ENCODE results near the gene PDPN.

Gene PDPN

GRCh38 chr1:13617773-13618172 lies 34.1 kb downstream of the PDPN start:
- DNase-seq (ENCODE audit: low read depth) = no peak

GRCh38 chr1:13618483-13618882 lies 34.9 kb downstream of the PDPN start:
- no peak for DNase-seq (ENCODE audit: low read depth)

- no peak for DNase-seq (ENCODE audit: low read depth)
These were observed 36.3 kb downstream of the PDPN start for GRCh38 chr1:13619909-13620308.

- DNase-seq (ENCODE audit: low read depth) = no peak
These were observed 37.2 kb downstream of the PDPN start for GRCh38 chr1:13620825-13621224.

GRCh38 chr1:13622446-13622845 lies 38.8 kb downstream of the PDPN start:
- DNase-seq (ENCODE audit: low read depth) = no peak

- DNase-seq (ENCODE audit: low read depth) = no peak
These were observed 39.5 kb downstream of the PDPN start for GRCh38 chr1:13623021-13623637.

- no peak for DNase-seq (ENCODE audit: low read depth)
These were observed 40.9 kb downstream of the PDPN start for GRCh38 chr1:13624526-13624925.

- no peak for DNase-seq (ENCODE audit: low read depth)
These were observed 43.5 kb downstream of the PDPN start for GRCh38 chr1:13627127-13627526.

- no peak for DNase-seq (ENCODE audit: low read depth)
These were observed 44.6 kb downstream of the PDPN start for GRCh38 chr1:13628218-13628617.

- no peak for DNase-seq (ENCODE audit: low read depth)
These were observed 45.1 kb downstream of the PDPN start for GRCh38 chr1:13628711-13629110.

- DNase-seq (ENCODE audit: low read depth) = no peak
These were observed 58.8 kb downstream of the PDPN start for GRCh38 chr1:13642306-13643004.

GRCh38 chr1:13643017-13643416 lies 59.4 kb downstream of the PDPN start:
- DNase-seq (ENCODE audit: low read depth) = no peak

GRCh38 chr1:13646521-13646920 lies 62.9 kb downstream of the PDPN start:
- DNase-seq (ENCODE audit: low read depth) = no peak

GRCh38 chr1:13651279-13651678 lies 67.6 kb downstream of the PDPN start:
- no peak for DNase-seq (ENCODE audit: low read depth)

GRCh38 chr1:13652238-13652637 lies 68.6 kb downstream of the PDPN start:
- DNase-seq (ENCODE audit: low read depth) = no peak

GRCh38 chr1:13661539-13661938 lies 77.9 kb downstream of the PDPN start:
- no peak for DNase-seq (ENCODE audit: low read depth)

GRCh38 chr1:13662493-13662892 lies 78.9 kb downstream of the PDPN start:
- no peak for DNase-seq (ENCODE audit: low read depth)

GRCh38 chr1:13663969-13664368 lies 80.3 kb downstream of the PDPN start:
- no peak for DNase-seq (ENCODE audit: low read depth)

- no peak for DNase-seq (ENCODE audit: low read depth)
These were observed 80.8 kb downstream of the PDPN start for GRCh38 chr1:13664451-13664850.

- no peak for DNase-seq (ENCODE audit: low read depth)
These were observed 82.7 kb downstream of the PDPN start for GRCh38 chr1:13666317-13666716.

Data from activated T-helper 1 cell treated with Interleukin-2 at 50 U/mL for 16 hours (primary cell).